K562 (cell line): ENCODE measurements around the gene STAP1. TPM values are rescaled to one million over a fixed set of nuclear protein-coding genes. Genes with fewer than 3 reads are reported as not detected.

Source experiments
- MAFG ChIP-seq: fragments of 450-650 bp; conservative IDR thresholded peaks from 2 replicates; pipeline ENCODE4 v1.6.1; 2016; ENCODE audit warnings: missing genetic modification characterization, missing compliant biosample characterization
- REST ChIP-seq, 2 experiments: fragments of 450-650 bp; formaldehyde crosslinking in 1 of 2; IDR thresholded peaks; 2 replicates each; pipeline versions ENCODE4 v1.4.0 to v1.6.1; 2014 to 2020; ENCODE audit warnings: mild to moderate bottlenecking in 2 of 2, borderline replicate concordance in 1 of 2, low read depth in 1 of 2
- ZNF143 ChIP-seq: sonication (generic); formaldehyde crosslinking; IDR thresholded peaks from 2 replicates; pipeline ENCODE4 v1.9.0; 2022; ENCODE audit warnings: mild to moderate bottlenecking, missing genetic modification reagents
- polyA plus RNA-seq, 8 experiments: library from polyadenylated mRNA; depleted of rRNA in 4 of 8; stranded (reverse) in 5 of 8; unstranded in 3 of 8; fragments of >200 nt; fragmentation: Nextera tagmentation in 2 of 8; fragmentation: Illumina TruSeq in 1 of 8; extraction: Ambion mirVana in 2 of 8; extraction: Trizol in 1 of 8; gene quantifications; 2 replicates each; pipeline versions ENCODE4 v1.2.1 to v1.2.3, GENCODE V29; 2011 to 2014; ENCODE audit warnings: inconsistent platforms in 1 of 8, missing spikeins in 1 of 8
- total RNA-seq, 7 experiments: library from RNA; depleted of rRNA in 6 of 7; stranded (reverse); fragments of >200 nt in 6 of 7; fragmentation: Illumina TruSeq in 2 of 7; extraction: Trizol in 2 of 7; gene quantifications; 2 replicates each; pipeline versions ENCODE4 v1.2.1 to v1.2.3, GENCODE V29; 2011 to 2021; ENCODE audit warnings: low replicate concordance in 1 of 7

The STAP1 gene
- total and polyA plus RNA-seq, 9 of the 15 experiments (the other 6 are each of a cell fraction or from before 2014, with no cell fraction given) = 0.50 to 5.6 (median 1.4) TPM

DNA sequence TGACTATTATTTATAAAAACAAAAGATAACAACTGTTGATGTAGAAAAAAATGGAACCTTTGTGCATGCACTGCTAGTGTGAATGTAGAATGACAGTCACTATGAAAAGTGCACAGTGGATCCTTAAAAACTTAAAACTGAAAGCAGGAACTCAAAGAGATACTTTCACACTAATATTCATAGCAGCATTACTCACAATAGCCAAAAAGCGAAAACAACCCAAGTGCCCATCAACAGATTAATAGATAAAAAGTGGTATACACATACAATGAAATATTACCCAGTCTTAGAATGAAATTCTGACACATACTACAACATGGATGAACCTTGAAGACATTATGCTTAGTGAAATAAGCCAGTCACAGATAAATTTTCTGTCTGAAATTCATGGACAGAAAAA lies 37.0 kb upstream of the STAP1 start (continued):
- TF ChIP-seq REST (IDR thresholded peaks at IDR 0.05; ENCODE audit: borderline replicate concordance) = no peak
- TF ChIP-seq REST (CRISPR knock-in tag; IDR thresholded peaks at IDR 0.05; ENCODE audit: low read depth) = no peak
- no peak for TF ChIP-seq MAFG (tag)
- no peak for TF ChIP-seq ZNF143 (CRISPR knock-in tag)
